ENCODE results near the gene ARL11.

DNA sequence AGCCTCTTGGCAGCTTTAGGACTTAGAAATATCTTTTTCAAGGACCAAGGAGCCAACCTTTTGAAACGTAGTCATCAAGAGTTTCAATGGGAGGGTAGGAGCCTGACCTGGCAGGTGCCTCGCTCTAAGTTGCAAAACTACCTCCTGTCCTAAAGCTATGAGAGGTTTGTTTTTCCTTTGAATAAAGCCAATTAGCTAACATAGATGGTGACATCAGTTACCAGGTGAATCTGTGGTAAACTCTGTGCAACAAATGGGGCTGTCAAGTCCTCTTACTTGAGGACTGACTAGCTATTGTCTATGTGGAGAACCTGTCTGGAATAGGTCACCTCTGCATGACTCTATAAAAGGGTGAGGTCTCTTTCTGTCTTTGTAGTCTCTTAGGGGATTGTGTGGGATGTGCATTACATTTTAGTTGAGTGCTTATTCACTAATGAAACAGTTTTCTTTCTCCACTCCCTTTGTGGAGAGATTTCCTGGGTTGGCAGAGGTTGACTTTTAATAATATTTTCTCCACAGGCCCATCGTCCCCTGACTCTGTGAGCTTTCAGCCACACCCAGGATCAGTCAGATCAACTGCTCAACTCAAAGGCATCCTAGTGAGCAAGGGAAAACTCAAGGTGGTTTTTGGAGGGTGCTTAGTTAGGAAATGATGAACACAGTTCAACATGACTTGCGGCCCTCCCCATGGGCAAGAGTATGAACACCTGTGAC is 9.9 kb downstream of the ARL11 start:
- TF ChIP-seq, protein P1, sequence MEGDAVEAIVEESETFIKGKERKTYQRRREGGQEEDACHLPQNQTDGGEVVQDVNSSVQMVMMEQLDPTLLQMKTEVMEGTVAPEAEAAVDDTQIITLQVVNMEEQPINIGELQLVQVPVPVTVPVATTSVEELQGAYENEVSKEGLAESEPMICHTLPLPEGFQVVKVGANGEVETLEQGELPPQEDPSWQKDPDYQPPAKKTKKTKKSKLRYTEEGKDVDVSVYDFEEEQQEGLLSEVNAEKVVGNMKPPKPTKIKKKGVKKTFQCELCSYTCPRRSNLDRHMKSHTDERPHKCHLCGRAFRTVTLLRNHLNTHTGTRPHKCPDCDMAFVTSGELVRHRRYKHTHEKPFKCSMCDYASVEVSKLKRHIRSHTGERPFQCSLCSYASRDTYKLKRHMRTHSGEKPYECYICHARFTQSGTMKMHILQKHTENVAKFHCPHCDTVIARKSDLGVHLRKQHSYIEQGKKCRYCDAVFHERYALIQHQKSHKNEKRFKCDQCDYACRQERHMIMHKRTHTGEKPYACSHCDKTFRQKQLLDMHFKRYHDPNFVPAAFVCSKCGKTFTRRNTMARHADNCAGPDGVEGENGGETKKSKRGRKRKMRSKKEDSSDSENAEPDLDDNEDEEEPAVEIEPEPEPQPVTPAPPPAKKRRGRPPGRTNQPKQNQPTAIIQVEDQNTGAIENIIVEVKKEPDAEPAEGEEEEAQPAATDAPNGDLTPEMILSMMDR (IDR thresholded peaks at IDR 0.05), result no peak
- TF ChIP-seq POLR2A (IDR thresholded peaks at IDR 0.05) (no peak), POLR2AphosphoS5 (IDR thresholded peaks at IDR 0.05) (no peak)
